ENCODE data around the gene ANGPTL7.
"Not testable (repeated sequence)": the region's sequence is repeated elsewhere in the genome, so short reads cannot be mapped to it uniquely, and the experiment has no call there.

ANGPTL7 gene

DNA sequence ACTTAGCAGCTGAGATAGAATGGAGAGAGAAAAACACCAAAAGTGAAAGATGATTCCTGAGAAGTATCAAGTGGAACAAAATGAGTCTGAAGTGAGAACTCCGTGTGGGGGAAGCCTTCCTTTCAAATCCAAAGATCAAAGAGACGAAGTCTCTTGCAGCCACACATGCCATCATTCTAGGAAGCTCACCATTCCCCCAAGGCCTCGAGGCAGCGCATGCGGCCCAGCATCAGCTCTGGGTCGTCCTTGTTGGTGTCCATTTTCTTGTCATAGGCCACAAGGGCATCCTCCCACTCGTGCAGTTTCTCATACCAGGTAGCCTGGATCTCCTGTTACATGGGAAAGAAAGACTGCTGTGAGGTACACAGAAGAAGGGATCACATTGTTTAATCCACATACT, 32.2 kb upstream of the ANGPTL7 start:
- no peak for TF ChIP-seq POLR2A (IDR thresholded peaks at IDR 0.05; ENCODE audit: low read depth, low read length)

DNA sequence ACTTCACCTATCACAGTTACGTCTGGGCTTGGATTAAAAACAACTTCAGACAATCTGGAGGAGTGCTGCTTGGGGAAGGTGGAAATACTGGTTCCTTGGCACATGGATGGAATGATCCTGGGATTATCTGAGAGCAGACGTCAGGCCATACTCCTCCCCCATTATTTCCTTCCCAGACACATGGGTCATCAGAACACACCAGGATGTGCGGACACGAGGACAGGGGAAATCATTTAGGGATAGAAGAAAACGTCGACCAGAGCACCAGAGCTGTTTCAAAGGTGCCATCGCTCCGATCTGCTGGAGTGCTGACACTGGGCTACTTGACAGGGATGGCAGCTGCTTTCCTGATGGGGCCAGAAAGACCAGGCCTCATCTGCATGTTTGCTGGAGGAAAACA, 31.8 kb upstream of the ANGPTL7 start:
- FAIRE-seq (no peak), DNase-seq (ENCODE audit: insufficient read length, low spot score) (no peak)
- no peak for TF ChIP-seq POLR2A (IDR thresholded peaks at IDR 0.05; ENCODE audit: low read depth, low read length)

More for the DNA sequence above, 32.2 kb upstream of the ANGPTL7 start:
- FAIRE-seq (no peak), DNase-seq (ENCODE audit: insufficient read length, low spot score) (no peak)

DNA sequence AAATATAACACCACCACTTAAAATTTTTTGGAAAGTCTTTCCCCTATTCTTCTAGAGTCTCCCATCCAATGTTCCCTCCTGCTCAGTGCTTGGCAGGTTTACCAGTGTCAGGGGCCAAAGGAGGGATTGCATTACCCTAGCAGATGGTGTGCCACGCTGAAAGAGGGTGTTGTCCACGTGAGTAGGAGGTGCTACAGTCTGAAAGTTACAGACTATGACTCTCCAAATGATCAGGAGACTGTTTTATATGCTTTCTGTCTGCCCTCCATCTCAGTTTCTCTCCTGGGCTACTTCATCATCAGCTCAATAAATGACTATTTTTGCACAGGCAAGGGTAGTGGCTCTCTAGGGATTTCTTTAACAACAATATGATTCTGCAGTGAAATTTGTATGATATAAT, 31.3 kb upstream of the ANGPTL7 start:
- no peak for TF ChIP-seq POLR2A (IDR thresholded peaks at IDR 0.05; ENCODE audit: low read depth, low read length)
- FAIRE-seq (no peak), DNase-seq (ENCODE audit: insufficient read length, low spot score) (no peak)

DNA sequence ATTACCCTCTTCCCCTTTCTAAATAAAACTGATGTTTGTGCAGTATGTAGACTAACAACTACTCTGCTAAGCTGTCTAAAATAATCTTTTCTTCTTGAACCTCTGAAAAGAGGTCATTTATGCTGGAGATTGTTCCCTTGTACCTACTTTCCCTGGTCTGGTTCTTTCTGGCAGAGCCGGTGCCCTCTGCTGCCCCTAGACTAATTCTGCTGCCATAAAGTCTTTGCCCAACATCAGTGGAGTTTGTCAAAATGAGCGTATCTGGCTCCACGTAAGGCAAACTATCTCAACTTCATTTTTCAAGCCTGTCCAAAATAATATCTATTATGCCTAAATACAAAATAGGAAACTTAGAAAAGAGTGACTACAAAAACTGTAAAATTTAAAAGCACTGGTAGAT, 30.9 kb upstream of the ANGPTL7 start:
- DNase-seq (ENCODE audit: insufficient read length, low spot score), result no peak
- no peak for TF ChIP-seq POLR2A (IDR thresholded peaks at IDR 0.05; ENCODE audit: low read depth, low read length)
- no peak for FAIRE-seq

DNA sequence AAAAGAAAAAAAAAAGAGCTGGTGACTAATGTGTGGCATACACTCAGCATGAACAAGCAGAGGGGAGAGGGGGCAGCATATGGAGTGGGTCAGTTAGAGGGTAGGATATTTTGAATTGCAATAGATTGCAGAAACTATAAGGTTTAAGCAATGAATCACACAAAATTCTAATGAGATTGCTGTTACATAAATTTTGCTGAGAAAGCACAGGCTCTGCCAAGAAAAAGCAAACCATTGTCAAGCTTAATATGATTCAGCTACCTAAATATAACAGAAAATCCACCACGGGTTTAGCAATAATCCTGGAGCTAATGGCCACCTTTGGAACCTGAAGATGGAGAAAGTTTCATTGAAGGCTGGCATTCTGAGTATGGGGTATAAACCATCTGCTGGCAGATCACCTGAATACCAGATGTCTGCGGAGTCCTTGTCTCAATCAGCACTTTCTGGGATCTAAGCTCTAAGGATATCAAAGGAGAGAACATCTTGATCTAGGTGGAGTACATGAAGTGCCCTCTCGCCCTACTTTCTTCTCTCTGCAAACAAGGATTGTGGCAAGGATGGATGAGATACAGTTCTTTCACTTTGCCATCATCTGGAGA, 30.3 kb upstream of the ANGPTL7 start:
- no peak for DNase-seq (ENCODE audit: insufficient read length, low spot score)
- FAIRE-seq, result peak; percentile 36
- TF ChIP-seq POLR2A (IDR thresholded peaks at IDR 0.05; ENCODE audit: low read depth, low read length), result no peak

DNA sequence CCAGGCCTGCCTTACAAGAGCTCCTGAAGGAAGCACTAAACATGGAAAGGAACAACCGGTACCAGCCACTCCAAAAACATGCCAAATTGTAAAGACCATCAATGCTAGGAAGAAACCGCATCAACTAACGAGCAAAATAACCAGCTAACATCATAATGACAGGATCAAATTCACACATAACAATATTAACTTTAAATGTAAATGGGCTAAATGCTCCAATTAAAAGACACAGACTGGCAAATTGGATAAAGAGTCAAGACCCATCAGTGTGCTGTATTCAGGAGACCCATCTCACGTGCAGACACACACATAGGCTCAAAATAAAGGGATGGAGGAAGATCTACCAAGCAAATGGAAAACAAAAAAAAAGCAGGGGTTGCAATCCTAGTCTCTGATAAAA, 26.4 kb upstream of the ANGPTL7 start:
- not testable (repeated sequence) for FAIRE-seq

DNA sequence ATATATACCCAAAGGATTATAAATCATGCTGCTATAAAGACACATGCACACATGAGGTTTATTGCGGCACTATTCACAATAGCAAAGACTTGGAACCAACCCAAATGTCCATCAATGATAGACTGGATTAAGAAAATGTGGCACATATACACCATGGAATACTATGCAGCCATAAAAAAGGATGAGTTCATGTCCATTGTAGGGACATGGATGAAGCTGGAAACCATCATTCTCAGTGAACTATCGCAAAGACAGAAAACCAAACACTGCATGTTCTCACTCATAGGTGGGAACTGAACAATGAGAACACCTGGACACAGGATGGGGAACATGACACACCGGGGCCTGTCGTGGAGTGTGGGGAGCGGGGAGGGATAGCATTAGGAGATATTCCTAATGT, 22.4 kb upstream of the ANGPTL7 start:
- FAIRE-seq; DNase-seq (ENCODE audit: insufficient read length, low spot score): not testable (repeated sequence)

More for the DNA sequence above, 26.4 kb upstream of the ANGPTL7 start:
- not testable (repeated sequence) for DNase-seq (ENCODE audit: insufficient read length, low spot score)

DNA sequence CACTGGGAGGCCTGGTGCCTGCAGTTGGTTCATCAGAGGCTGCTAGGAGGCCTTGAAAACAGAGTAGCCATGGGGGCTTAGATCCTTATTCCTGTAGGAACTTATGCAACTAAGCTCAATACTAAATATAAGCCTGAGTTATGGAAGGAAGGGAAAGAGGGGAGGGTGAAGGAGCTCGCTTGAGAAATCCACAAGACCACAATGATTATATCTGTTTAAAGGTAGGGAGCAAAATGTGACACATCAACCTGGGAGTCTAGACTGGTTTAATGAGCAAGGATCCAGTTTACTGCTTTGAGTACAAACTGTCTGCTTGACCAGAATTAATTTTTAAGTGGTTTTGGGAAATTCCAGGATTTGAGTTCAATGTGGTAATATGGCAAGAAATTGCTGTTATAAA, 20.4 kb upstream of the ANGPTL7 start:
- no peak for FAIRE-seq
- no peak for TF ChIP-seq POLR2A (IDR thresholded peaks at IDR 0.05; ENCODE audit: low read depth, low read length)
- DNase-seq (ENCODE audit: insufficient read length, low spot score), result no peak

DNA sequence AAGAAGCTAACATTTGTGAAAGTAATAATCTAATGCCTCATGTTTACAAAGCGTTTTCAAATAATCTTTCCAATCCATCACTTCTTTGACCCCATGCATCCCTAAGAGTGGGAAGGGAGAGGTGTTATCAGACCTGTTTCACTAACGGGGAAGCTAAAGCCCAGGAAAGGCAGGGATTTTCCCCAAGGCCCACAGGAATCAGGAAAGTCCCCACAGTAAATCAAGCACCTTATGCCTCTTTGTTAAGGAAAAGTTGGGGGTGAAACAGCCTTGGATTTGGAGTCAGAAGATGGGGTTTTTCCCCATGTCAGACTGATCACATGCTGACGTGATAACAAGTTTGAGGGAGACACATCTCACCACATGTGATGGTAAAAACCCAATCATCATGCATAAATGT, 20.0 kb upstream of the ANGPTL7 start:
- no peak for TF ChIP-seq POLR2A (IDR thresholded peaks at IDR 0.05; ENCODE audit: low read depth, low read length)
- FAIRE-seq (no peak), DNase-seq (ENCODE audit: insufficient read length, low spot score) (no peak)

DNA sequence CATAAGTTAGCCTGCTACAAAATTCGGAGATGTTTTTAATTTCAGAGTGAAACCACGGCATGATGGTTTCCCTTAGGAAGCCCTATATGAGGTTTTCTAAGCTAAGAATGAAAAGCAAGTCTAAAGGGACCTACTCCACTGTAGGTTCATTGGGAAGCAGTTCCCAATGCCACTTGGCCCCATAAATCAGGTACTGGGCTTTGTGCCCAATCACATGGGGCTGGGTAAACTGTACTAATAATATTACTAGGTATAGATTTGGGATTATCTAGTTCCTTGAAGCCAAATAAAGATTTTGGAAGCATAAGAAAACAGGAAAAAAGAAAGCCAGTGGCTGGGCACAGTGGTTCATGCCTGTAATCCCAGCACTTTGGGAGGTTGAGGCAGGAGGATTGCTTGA, 19.1 kb upstream of the ANGPTL7 start:
- no peak for TF ChIP-seq POLR2A (IDR thresholded peaks at IDR 0.05; ENCODE audit: low read depth, low read length)
- FAIRE-seq (no peak), DNase-seq (ENCODE audit: insufficient read length, low spot score) (no peak)

DNA sequence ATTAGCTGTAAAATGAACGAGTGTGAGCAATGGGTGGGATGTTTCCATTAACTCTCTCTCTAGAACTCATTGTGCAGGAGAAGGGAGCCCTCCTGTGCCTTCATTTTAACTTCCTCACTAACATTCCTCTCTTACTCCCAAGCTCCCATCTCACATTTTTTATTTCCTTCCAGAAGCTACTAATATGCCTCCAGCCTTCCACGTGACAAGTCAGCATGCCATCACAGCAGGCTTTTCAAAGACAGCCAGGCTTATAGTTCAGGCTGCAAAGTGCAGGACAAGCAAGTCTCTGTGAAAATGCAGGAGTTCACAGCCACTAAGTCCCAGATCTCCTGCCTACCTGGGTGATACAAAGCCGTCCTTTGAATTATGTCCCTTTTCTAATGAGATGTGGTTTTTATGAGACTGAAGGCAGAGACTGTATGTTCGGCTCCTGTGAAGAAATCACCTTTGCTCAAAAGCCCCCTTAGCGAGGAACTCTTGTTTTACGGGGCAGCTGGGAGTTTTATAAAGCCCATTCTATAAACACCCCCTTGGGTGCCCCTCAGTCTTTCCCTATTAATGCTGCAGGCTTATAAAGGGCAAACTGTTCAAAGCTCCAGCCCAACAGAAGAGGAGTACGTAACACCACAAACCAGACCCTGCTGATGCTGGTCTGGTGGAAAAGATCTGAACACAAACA, 14.8 kb upstream of the ANGPTL7 start:
- TF ChIP-seq POLR2A (IDR thresholded peaks at IDR 0.05; ENCODE audit: low read depth, low read length), result no peak
- DNase-seq (ENCODE audit: insufficient read length, low spot score) (no peak), FAIRE-seq (no peak)

DNA sequence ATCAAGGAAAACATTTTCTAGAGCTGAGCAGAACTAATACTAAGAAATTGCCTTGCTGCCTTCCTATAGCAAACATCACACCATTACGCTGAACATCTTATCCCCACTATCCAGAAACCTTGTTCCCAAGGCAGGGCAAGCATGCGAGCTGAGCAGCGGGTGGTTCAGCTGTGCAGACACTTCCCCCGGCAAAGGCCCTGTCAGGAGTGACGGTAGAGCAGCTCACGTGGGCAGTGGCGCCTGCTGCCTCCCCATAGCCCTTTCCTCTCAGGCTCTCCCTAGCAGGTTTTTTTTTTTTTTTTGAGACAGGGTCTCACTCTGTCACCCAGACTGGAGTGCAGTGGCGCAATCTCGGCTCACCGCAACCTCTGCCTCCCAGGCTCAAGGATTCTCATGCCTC, 13.7 kb upstream of the ANGPTL7 start:
- DNase-seq (ENCODE audit: insufficient read length, low spot score) (no peak), FAIRE-seq (no peak)
- TF ChIP-seq POLR2A (IDR thresholded peaks at IDR 0.05; ENCODE audit: low read depth, low read length), result no peak

DNA sequence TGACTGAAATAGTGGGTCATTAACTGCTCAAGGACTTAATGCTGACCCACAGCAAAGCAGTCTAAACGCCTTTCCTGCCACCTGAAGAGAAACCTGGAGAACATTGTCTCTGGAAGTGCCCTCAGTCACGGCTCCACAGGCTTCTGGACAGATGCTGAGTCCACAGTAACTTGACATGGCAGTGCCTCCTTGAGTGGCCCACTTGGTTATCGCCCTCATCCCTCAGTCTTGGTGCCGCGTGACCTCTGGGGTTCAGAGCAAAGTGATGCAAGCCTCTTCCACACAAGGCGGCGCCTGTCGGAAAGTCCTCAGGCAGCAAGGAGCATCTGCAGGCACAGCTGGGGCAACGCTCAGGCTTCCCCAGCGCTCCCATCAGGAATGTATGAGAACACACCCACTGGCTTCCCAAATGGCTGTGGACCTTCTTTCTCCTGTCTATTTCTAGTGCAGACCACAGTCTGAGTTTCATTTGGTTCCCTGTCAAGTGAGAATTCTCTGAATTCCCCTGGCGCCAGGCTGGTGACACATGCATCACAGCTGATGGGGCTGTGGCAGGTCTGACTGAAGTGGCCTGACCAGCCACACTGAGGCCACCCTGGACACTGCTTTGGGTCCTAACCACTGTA, 13.0 kb upstream of the ANGPTL7 start:
- TF ChIP-seq POLR2A (IDR thresholded peaks at IDR 0.05; ENCODE audit: low read depth, low read length), result no peak
- DNase-seq (ENCODE audit: insufficient read length, low spot score), result no peak
- no peak for FAIRE-seq

DNA sequence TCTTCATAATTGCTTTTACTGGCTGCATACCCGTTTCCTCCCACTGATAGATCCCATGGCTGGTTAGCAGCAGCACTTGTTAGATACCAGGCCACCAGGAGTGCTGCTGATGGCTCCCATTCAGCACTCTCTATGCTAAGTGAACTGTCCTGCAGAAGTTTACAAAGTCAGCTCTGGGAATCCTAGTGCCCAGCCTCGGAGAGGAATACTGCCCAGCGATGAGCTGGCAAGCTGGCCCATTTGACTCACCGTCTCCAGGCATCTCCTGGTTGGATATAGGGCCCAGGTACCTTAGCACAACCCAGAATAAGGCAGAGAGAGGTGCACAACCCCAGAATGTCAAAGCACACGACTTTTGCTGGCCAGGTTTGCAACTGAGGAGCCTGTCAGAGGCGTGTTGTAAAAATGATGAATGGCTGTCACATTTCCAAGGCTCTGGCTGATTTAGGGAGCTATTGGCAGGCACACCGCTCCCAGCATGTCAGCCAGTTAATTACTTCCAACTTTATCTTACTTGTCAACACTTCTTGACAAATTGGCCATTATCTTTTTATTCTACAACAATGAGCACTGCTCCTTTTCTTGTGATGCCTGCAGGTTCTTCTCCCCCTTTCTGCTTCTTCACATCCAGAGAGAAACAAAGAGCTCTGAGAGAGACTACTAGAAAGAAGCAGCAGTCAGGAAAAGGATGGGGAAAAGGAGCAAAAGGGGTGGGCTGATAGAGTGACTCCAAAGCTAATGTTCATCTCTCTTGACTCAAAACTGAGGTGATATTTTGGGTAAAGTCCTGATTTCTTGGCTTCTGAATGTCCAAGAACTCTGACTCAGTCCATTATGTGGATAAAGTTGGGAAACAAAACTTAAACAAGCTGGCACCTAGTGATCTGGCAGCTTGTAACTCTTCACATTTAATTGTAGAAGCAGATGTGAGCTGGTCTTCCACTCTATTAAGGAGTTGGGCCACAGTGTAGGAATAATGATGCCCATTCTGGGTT, 10.8 kb upstream of the ANGPTL7 start:
- no peak for DNase-seq (ENCODE audit: insufficient read length, low spot score)
- no peak for TF ChIP-seq POLR2A (IDR thresholded peaks at IDR 0.05; ENCODE audit: low read depth, low read length)
- FAIRE-seq, result no peak
